Progenitor cell of endocrine pancreas (in vitro differentiated cells): ENCODE results near the gene PCF11. TPM values are rescaled to one million over a fixed set of nuclear protein-coding genes. Genes with fewer than 3 reads are reported as not detected.

Experiments
- DNase-seq: peaks from one replicate; pipeline ENCODE4 v3.0.0; 2021; ENCODE audit warnings: low spot score; ENCODE audit not compliant: unreplicated experiment
- H3K27ac Mint-ChIP-seq: 2 replicates; pipeline ENCODE4 v1.8.0; 2021; ENCODE audit warnings: mild to moderate bottlenecking, moderate library complexity, mixed read lengths
- H3K27me3 Mint-ChIP-seq: 2 replicates; pipeline ENCODE4 v1.8.0; 2021; ENCODE audit warnings: mixed read lengths
- H3K36me3 Mint-ChIP-seq: 2 replicates; pipeline ENCODE4 v1.8.0; 2022; ENCODE audit warnings: mixed read lengths; ENCODE audit not compliant: insufficient read depth
- H3K4me1 Mint-ChIP-seq: 2 replicates; pipeline ENCODE4 v1.8.0; 2021; ENCODE audit warnings: low read depth, mixed read lengths
- H3K4me3 Mint-ChIP-seq: 2 replicates; pipeline ENCODE4 v1.8.0; 2021; ENCODE audit warnings: low read depth, mild to moderate bottlenecking, moderate library complexity, mixed read lengths
- H3K9me3 Mint-ChIP-seq: 2 replicates; pipeline ENCODE4 v1.8.0; 2021; ENCODE audit warnings: low read depth, mixed read lengths
- total RNA-seq: library from RNA; stranded (reverse); gene quantifications from 2 replicates; pipeline ENCODE4 v1.2.1, GENCODE V29; 2021
- TF ChIP-seq, protein P1 (sequence below): fragments of 200-600 bp; sonication (generic); IDR thresholded peaks from one replicate; pipeline ENCODE4 v1.5.0; 2021; ENCODE audit warnings: antibody characterized with exemption, mild to moderate bottlenecking; ENCODE audit not compliant: unreplicated experiment

The PCF11 gene
- total RNA-seq, 1 donor from 2014 or later = 69.1 TPM

DNA sequence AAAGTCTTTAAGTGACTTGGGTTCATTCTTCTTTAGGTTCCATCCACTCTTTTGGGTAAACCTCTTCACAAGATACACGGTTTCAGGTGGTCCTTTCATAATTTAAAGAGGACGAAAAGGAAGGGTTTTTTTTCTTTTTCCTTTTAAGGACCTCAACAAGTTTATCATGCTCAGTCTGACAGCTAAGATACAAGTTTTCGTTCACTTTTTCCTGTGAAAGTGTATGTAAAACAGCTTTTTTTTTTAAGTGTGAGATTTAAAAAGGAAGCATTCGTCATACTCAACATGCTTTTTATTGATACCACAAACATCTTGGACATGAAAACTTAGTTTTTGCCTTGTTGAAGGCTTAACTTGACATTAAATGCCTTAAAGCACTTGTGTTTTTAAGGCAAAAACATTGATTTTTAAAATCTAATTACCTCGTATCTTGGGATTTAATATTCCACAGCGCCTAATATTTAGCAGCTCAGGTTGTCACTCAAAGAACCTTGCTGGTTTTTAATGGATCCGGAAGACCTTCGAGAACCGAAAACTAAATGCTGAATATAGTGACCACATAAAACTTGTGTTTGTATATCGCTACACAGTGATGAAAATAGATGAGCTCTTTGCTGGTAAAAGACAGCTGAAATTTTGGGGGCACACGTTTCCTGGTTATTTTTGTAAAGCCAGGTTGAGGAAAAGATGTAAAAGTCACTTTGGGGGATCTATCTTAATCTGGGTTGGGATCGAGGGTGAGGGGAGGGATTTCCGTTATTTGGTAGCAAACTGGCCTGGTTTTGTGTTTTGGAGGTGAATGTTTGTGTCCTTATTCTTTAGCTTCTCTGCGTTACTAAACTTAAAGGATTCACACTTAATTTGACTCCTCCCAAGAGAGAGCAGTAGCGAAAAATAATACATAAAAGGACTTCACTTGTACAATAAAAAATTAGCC, 2.3 kb downstream of the PCF11 start:
- DNase-seq = no peak
- Mint-ChIP-seq H3K4me3 (peak overlapping the region; percentile 100), H3K27me3 (no peaks in the 10 kb centered on the region), H3K36me3 (peaks cover 14% of the 10 kb centered on the region), H3K4me1 (peaks cover 35% of the 10 kb centered on the region), H3K27ac (peak overlapping the region; percentile 59), H3K9me3 (no peaks in the 10 kb centered on the region)
- TF ChIP-seq, protein P1, sequence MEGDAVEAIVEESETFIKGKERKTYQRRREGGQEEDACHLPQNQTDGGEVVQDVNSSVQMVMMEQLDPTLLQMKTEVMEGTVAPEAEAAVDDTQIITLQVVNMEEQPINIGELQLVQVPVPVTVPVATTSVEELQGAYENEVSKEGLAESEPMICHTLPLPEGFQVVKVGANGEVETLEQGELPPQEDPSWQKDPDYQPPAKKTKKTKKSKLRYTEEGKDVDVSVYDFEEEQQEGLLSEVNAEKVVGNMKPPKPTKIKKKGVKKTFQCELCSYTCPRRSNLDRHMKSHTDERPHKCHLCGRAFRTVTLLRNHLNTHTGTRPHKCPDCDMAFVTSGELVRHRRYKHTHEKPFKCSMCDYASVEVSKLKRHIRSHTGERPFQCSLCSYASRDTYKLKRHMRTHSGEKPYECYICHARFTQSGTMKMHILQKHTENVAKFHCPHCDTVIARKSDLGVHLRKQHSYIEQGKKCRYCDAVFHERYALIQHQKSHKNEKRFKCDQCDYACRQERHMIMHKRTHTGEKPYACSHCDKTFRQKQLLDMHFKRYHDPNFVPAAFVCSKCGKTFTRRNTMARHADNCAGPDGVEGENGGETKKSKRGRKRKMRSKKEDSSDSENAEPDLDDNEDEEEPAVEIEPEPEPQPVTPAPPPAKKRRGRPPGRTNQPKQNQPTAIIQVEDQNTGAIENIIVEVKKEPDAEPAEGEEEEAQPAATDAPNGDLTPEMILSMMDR = no peak

DNA sequence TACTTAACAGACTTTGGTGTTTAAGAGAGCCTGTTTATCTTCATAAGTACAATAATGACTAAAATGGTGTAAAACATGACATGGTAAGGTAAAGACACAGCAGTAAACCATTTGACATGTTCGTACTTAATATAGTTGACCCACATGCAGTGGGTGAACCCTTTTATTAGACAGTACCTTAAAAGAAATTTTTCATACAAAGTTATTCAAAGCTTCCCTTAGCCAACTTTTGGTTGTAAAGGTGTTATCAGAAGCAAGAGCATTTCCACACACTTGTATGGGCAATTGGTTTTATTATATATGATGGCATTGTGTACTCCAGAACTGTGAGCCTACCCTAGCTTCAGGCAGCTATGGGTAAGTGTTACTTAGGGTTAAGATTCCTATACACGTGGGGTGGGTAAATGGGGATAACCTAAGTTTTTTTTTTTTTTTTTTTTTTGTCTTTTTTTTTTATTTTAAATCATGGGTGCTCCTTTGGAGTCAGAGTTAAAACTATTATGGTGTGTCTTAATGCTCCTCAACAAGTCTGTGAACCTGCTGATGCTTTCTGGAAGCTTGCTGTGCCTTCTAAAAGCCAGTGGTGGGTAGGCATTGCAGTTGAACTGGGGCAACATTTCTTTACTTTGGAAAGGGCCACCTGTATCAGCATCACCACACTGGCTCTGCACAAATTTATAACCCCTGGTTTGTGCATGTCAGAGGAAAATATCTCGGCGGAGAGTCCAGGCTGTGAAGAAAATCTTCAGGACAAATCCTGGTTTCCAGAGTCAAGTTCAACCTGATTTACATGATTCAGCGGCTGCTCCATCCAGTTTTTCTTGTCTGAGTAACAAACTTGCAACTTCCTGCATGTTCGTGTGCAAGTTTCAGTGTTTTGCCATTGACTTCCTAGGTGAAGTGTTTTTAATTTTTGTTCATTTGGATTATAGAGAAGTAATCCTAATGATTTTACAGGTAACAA, 3.3 kb downstream of the PCF11 start:
- no peaks in the 10 kb centered on the region for H3K9me3 Mint-ChIP-seq
- peaks cover 18% of the 10 kb centered on the region for H3K36me3 Mint-ChIP-seq
- peak overlapping the region; percentile 50 for H3K27ac Mint-ChIP-seq
- H3K4me1 Mint-ChIP-seq = peaks cover 35% of the 10 kb centered on the region
- H3K27me3 Mint-ChIP-seq = no peaks in the 10 kb centered on the region
- H3K4me3 Mint-ChIP-seq = peak overlapping the region; percentile 100
- no peak for DNase-seq
- TF ChIP-seq, protein P1 = no peak

DNA sequence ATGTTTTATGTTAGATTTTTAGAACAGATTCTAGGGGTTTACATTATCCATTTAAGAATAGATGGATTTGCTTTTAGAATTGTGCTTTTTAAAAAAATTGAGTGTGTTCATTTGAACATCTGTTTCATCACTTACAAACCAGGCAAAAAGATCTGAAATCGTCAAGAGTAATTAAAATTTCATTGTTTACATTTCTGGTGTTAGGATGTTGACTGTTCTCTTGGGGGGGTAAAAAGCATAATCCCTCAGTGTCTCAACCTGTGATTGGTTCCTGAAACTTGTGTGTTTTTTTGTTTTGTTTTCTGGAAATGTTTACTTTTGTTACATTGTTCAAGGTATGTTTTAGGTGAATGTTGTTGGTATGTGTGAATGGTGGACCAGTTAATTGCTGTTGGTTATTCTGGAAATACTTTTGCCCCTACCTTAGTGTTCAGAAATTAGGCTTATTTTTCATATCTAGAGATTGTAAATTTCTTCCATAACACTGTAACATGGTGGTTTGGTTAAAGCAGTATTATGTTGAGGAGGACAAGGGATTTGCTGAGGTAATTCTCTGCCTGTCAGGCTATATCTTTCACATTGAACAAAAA, 4.8 kb downstream of the PCF11 start:
- Mint-ChIP-seq H3K9me3 (peaks cover 10% of the 10 kb centered on the region), H3K4me3 (no peak overlapping the region), H3K36me3 (peaks cover 31% of the 10 kb centered on the region), H3K4me1 (peaks cover 34% of the 10 kb centered on the region), H3K27ac (peak overlapping the region; percentile 55), H3K27me3 (no peaks in the 10 kb centered on the region)
- DNase-seq = no peak
- TF ChIP-seq, protein P1 = no peak

DNA sequence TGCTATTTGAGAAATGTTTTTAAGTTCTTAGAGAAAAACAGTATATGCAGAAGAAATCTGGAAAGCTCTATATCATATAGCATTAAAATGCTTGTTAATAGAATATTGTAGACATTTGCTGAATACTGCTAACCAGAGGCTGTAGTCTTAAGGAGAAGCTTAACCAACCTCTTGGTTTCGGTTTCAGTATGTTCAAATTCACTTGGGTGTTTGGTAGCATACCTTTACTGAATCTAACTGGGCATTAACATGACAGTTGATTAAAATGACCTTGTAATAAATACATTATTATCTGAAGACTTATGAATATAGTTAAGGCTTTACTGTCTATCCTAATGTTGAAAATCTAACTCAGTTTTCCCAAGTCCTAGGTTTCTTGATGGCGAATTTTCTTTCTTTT, 5.4 kb downstream of the PCF11 start:
- Mint-ChIP-seq H3K36me3 (peaks cover 30% of the 10 kb centered on the region), H3K9me3 (peaks cover 10% of the 10 kb centered on the region), H3K4me3 (no peak overlapping the region), H3K27ac (no peak overlapping the region), H3K27me3 (no peaks in the 10 kb centered on the region), H3K4me1 (peaks cover 34% of the 10 kb centered on the region)
- TF ChIP-seq, protein P1 = no peak
- no peak for DNase-seq
